SIG-M5 (cell line): Measurements from ENCODE around the gene TBX20.
"Not testable (repeated sequence)": the region's sequence is repeated elsewhere in the genome, so short reads cannot be mapped to it uniquely, and the experiment has no call there.

Source experiments
- DNase-seq: peaks from one replicate; lab custom pipeline; 2025; lab: John Stamatoyannopoulos, UW

TBX20 gene

GRCh38 chr7:35255443-35256255, 1.7 kb upstream of the TBX20 start:
- DNase-seq: no peak

- DNase-seq: no peak
These were observed 869 bp upstream of the TBX20 start for GRCh38 chr7:35254496-35255442.

- no peak for DNase-seq
These were observed 515 bp downstream of the TBX20 start for GRCh38 chr7:35253460-35253709.

GRCh38 chr7:35252612-35253459, 1.1 kb downstream of the TBX20 start:
- DNase-seq: no peak

- DNase-seq: no peak
These were observed 2.1 kb downstream of the TBX20 start for GRCh38 chr7:35251606-35252310.

- DNase-seq: no peak
These were observed 3.0 kb downstream of the TBX20 start for GRCh38 chr7:35250941-35251340.

- DNase-seq: no peak
These were observed 3.4 kb downstream of the TBX20 start for GRCh38 chr7:35250452-35250851.

GRCh38 chr7:35249537-35249907, 4.4 kb downstream of the TBX20 start:
- DNase-seq: no peak

GRCh38 chr7:35248576-35249536, 5.0 kb downstream of the TBX20 start:
- no peak for DNase-seq

GRCh38 chr7:35246819-35247218, 7.1 kb downstream of the TBX20 start:
- no peak for DNase-seq

GRCh38 chr7:35241884-35242283, 12.0 kb downstream of the TBX20 start:
- no peak for DNase-seq

- no peak for DNase-seq
These were observed 12.5 kb downstream of the TBX20 start for GRCh38 chr7:35241436-35241835.

GRCh38 chr7:35241008-35241407, 12.9 kb downstream of the TBX20 start:
- DNase-seq: not testable (repeated sequence)

GRCh38 chr7:35238456-35238855, 15.4 kb downstream of the TBX20 start:
- not testable (repeated sequence) for DNase-seq

- DNase-seq: no peak
These were observed 20.9 kb downstream of the TBX20 start for GRCh38 chr7:35232994-35233393.

GRCh38 chr7:35231221-35231620, 22.7 kb downstream of the TBX20 start:
- not testable (repeated sequence) for DNase-seq

- DNase-seq: not testable (repeated sequence)
These were observed 24.7 kb downstream of the TBX20 start for GRCh38 chr7:35229116-35229780.

- DNase-seq: not testable (repeated sequence)
These were observed 25.3 kb downstream of the TBX20 start for GRCh38 chr7:35228496-35229051.

GRCh38 chr7:35227438-35227837, 26.5 kb downstream of the TBX20 start:
- DNase-seq: not testable (repeated sequence)

GRCh38 chr7:35222445-35222844, 31.5 kb downstream of the TBX20 start:
- DNase-seq: not testable (repeated sequence)
